Measurements from ENCODE around the gene HOXA11.

Gene HOXA11

GRCh38 chr7:27137640-27138315 is 47.3 kb downstream of the HOXA11 start:
- DNase-seq = no peak
- H3K27ac Mint-ChIP-seq = no peak overlapping the region
- H3K36me3 Mint-ChIP-seq = no peaks in the 10 kb centered on the region
- CTCF ChIA-PET = interaction anchor here (0.6 kb wide), 1 partner anchor 1717 kb away, joined by 4 read pairs; no protein-coding TSS in a partner anchor
- peaks cover 66% of the 10 kb centered on the region for H3K27me3 Mint-ChIP-seq
- no peak overlapping the region for H3K4me3 Mint-ChIP-seq
- peaks cover 16% of the 10 kb centered on the region for H3K4me1 Mint-ChIP-seq
- H3K9me3 Mint-ChIP-seq = no peaks in the 10 kb centered on the region

- peaks cover 60% of the 10 kb centered on the region for H3K27me3 Mint-ChIP-seq
- peaks cover 16% of the 10 kb centered on the region for H3K4me1 Mint-ChIP-seq
- H3K36me3 Mint-ChIP-seq = no peaks in the 10 kb centered on the region
- no peaks in the 10 kb centered on the region for H3K9me3 Mint-ChIP-seq
- no peak for DNase-seq
- CTCF ChIA-PET = interaction anchor here (0.6 to 0.8 kb wide), 2 partner anchors 15 to 499 kb away, joined by 3 to 4 read pairs; no protein-coding TSS in a partner anchor
- no peak overlapping the region for H3K4me3 Mint-ChIP-seq
- H3K27ac Mint-ChIP-seq = peak overlapping the region; percentile 38
Observed at GRCh38 chr7:27134392-27134791, 50.6 kb downstream of the HOXA11 start.

GRCh38 chr7:27133409-27134231 is 51.4 kb downstream of the HOXA11 start:
- CTCF ChIA-PET = no interaction called here
- DNase-seq = no peak
- no peaks in the 10 kb centered on the region for H3K36me3 Mint-ChIP-seq
- no peaks in the 10 kb centered on the region for H3K9me3 Mint-ChIP-seq
- no peak overlapping the region for H3K4me3 Mint-ChIP-seq
- H3K4me1 Mint-ChIP-seq = peaks cover 16% of the 10 kb centered on the region
- peaks cover 62% of the 10 kb centered on the region for H3K27me3 Mint-ChIP-seq
- no peak overlapping the region for H3K27ac Mint-ChIP-seq

GRCh38 chr7:27132978-27133377 is 52.1 kb downstream of the HOXA11 start:
- Mint-ChIP-seq H3K27ac (no peak overlapping the region), H3K27me3 (peaks cover 60% of the 10 kb centered on the region), H3K4me3 (no peak overlapping the region), H3K4me1 (peaks cover 16% of the 10 kb centered on the region), H3K36me3 (no peaks in the 10 kb centered on the region), H3K9me3 (no peaks in the 10 kb centered on the region)
- CTCF ChIA-PET = no interaction called here
- no peak for DNase-seq

GRCh38 chr7:27132214-27132613 is 52.8 kb downstream of the HOXA11 start:
- Mint-ChIP-seq H3K36me3 (no peaks in the 10 kb centered on the region), H3K4me3 (no peak overlapping the region), H3K4me1 (peaks cover 16% of the 10 kb centered on the region), H3K9me3 (no peaks in the 10 kb centered on the region), H3K27me3 (peaks cover 54% of the 10 kb centered on the region), H3K27ac (no peak overlapping the region)
- CTCF ChIA-PET = no interaction called here
- DNase-seq = no peak

- H3K27me3 Mint-ChIP-seq = peaks cover 50% of the 10 kb centered on the region
- no peaks in the 10 kb centered on the region for H3K36me3 Mint-ChIP-seq
- CTCF ChIA-PET = no interaction called here
- H3K9me3 Mint-ChIP-seq = no peaks in the 10 kb centered on the region
- H3K27ac Mint-ChIP-seq = no peak overlapping the region
- peaks cover 16% of the 10 kb centered on the region for H3K4me1 Mint-ChIP-seq
- no peak for DNase-seq
- peak overlapping the region; percentile 43 for H3K4me3 Mint-ChIP-seq
Observed at GRCh38 chr7:27131390-27131819, 53.6 kb downstream of the HOXA11 start.

Data from activated naive CD4-positive, alpha-beta T cell treated with anti-CD3 and anti-CD28 coated beads, Interleukin-2, amount 10 ng/mL, durations not matched to agents 7 days and 5 days (primary cell).